ENCODE measurements around the gene PRDM12.
"Not testable (repeated sequence)": the region's sequence is repeated elsewhere in the genome, so short reads cannot be mapped to it uniquely, and the experiment has no call there.

PRDM12 gene

DNA sequence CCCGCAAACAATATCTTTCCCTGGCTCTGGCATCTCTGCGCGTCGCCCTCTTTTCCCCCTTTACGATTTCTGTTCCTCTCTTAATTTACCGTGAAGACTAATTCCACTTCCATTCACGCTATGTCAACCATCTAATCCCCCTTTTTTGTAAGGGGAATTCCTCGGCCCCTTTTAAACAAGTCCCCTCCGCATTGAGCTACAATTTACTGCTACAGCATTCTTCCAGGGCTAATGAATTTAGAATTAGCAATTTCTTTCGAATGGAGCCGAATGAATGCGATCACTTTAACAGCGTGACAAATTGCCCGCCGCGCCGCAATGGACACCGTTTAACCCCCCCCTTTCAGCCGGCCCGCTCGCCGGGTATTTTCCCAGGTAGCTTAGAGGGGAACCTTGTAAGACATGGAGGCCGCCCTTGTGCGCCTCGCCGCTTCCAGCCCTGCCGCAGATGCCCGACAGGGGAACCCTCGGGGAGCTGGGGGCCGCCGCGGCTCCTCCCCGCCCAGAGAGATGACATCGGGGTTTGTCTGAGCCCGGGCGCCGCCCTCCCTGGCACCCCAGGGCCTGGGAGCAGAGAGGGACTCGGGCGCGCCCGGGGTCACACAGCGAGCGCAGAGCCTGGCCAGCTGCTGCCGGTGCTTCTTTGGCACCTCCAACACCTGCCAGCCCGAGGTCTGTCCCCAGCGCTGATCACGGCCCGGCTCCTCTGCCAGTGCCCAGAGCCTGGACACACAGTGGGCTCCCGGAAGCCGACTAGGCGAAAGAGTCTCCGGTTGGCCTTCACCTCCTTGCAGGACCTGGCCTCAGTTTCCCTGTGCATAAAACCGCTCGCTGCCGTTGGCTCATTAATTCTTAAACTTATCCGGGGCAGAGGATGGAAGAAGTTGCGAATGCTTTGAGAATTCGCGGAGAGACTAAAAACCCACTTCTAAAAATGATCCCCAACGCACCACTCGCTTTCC lies 1.3 kb downstream of the PRDM12 start:
- DNase-seq = no peak

DNA sequence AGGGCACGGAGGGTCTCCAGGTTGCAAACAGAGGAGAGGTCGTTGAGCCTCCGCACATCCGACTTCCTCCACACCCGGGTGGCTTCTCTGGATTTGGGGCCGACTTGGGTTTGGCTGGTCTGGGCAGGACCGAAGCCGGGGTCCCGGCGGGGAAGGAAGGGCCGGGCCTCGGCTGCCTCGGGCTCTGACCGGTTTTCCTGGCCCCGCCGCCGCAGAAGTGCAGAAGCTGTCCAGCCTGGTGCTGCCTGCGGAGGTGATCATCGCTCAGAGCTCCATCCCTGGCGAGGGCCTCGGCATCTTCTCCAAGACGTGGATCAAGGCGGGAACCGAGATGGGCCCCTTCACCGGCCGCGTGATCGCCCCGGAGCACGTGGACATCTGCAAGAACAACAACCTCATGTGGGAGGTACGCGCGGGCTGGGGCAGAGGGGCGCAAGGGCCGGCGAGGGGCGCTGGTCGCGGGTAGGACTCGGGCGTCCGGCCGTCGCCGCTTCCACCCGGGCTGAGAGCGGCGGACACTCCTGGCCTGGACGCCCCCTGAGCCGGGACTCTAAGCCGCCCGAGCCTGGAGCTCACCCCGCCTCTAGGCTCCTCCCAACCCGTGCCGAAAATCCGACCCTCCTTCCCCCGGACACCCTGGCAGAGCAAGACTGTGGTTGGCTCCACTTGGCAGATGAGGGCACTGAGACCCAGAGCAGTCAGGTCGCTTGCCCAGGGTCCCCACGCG lies 2.2 kb downstream of the PRDM12 start:
- DNase-seq = no peak

GRCh38 chr9:130667120-130667435 lies 2.7 kb downstream of the PRDM12 start:
- DNase-seq = no peak

DNA sequence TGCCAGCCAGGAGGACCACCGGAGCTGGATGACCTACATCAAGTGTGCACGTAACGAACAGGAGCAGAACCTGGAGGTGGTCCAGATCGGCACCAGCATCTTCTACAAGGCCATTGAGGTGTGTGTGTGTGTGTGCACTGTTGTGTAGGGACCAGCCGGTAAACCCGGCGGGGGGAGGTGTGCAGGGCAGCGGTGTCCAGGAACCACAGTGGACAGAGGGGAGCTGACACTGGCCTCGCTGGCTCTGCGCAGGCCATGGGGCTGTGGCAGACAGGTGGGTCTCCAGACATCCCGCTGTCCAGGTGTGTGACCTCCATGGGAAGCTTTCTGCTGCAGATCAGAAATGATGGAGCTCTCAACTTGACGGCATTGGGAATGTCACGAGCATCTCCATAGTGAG lies 3.8 kb downstream of the PRDM12 start:
- no peak for DNase-seq

DNA sequence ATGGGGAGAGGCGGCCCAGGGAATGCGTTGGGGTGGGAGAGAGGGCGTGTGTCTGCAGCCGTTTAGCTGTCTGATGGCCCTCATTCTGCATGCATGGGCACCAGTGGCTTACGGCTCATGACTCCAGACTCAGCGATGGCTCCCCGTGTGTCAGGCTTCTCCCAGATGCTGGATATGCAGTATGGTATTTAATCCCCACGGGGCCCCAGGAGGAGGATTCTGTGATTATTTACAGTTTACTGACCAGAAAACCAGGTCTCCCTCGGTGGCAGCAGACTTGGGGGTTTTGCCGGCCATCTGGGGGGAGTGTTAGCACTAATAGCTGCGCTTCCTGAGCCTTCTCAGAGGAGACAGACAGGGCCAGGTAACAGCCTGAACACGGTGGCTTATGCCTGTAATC lies 4.3 kb downstream of the PRDM12 start:
- DNase-seq = no peak

GRCh38 chr9:130669965-130670364 lies 5.6 kb downstream of the PRDM12 start:
- DNase-seq = no peak

GRCh38 chr9:130670644-130671043 lies 6.2 kb downstream of the PRDM12 start:
- no peak for DNase-seq

- no peak for DNase-seq
These were observed 8.1 kb downstream of the PRDM12 start for GRCh38 chr9:130672466-130672865.

DNA sequence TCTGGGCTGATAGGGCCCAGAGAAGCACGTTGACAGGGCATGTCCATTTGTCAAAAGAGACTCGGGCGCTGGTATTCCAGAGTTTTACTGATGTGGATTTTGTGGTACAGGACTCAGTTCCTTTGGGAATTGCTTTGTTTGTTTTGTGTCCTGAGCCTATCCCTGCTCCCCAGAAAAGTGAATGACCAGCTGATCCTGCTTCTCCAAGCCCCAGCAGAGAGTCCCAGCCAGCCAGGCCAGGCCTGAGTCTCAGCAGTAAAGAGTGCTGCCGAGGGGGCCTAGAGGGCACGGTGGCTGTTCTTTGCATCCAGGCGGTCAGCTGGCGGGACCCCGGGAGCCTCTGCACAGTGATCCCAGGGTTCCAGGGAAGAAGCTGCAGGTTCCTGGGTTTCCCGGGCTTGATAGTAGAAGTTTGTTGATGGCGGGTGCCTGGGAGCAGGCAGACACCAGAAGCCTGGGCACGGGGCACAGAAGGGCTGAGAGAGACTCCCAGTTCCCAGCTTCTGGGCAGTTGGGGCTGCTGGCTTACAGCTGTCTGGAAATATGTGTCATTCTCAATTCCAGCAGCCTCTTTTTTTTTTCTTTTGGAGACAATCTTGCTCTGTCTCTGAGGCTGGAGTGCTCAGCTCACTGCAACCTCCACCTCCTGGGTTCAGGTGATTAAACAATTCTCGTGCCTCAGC lies 8.7 kb downstream of the PRDM12 start:
- DNase-seq = no peak

GRCh38 chr9:130675396-130675795 lies 11.0 kb downstream of the PRDM12 start:
- no peak for DNase-seq

- no peak for DNase-seq
These were observed 12.9 kb downstream of the PRDM12 start for GRCh38 chr9:130677252-130677651.

DNA sequence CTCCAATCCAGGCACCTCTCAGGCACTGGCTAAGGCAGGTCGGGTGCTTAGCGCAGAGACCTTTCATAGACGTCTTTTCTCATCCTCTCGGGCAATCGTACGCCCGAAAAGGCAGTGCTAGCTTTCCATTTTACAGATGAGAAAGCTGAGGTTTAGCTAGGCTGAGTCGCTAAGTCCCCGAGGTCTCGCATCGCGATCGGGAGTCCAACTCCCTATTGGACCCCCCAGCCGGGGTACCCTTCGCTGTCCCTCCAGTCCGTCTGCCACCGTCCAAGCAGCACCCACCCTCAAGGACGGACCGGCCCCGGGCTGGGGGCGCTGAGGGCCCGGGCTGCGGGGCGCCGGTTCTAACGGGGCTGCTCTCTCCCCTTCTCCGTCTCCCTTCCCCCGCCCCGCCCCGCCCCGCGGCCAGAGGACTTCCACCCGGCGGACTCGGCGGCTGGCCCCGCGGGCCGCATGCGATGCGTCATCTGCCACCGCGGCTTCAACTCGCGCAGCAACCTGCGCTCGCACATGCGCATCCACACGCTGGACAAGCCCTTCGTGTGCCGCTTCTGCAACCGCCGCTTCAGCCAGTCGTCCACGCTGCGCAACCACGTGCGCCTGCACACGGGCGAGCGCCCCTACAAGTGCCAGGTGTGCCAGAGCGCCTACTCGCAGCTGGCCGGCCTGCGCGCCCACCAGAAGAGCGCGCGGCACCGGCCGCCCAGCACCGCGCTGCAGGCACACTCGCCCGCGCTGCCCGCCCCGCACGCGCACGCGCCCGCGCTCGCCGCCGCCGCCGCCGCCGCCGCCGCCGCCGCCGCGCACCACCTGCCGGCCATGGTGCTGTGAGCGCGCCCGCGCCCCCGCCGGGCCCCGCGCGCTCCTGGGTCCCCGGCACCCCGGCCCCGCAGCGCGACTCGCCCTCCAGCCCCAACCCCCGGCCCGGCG lies 16.7 kb downstream of the PRDM12 start:
- DNase-seq = peak; percentile 46 to 62

DNA sequence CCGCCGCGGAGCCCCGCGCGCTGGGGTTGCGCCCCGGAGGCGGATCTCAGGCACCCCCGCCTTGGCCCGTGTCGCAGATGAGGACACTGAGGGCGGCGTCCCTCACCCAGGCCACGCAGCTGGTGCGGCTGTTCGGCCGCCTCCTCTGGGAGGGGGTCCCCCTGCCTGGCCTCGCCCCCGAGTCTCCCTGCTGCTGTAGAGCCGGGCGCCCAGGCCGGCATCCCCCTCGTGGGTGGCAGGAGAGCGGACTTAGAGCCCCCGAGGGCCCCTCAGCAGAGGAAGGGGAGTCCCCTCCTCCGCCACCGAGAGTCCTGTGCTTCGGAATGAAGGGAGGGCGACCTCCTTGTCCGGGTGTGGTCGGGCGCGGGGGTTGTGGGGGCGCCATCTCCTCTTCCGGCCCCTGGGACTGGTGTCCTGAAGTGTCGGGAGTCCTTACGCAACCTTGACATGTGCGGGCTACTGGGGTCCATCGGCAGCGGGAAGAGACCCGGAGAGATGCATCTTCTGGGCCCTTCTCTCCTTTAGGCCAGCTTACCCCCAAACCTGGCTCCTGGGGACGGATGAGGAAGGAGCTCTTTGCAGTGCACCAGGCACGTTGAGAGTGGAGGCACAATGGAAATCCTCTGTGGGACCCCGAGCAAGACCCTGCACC lies 17.5 kb downstream of the PRDM12 start:
- DNase-seq = no peak

GRCh38 chr9:130682421-130683121 lies 18.2 kb downstream of the PRDM12 start:
- DNase-seq = peak; percentile 54 to 56

DNA sequence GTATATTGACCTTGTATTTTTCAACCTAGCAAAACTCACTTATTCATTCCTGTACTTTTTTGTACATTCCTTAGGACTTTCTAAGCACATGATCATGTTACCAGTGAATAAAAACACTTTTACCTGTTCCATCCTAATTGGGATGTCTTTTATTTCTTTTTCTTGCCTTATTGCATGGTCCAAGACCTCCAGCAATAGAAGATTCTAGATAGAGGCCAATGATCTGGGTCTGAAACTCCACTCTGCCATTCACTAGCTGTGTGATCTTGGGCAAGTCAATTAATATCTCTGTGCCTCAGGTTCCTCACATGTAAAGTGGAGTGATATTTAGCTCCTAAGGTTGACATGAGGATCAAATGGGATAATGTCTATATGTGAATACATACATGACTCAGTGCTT lies 20.7 kb downstream of the PRDM12 start:
- no peak for DNase-seq

- DNase-seq = not testable (repeated sequence)
These were observed 21.6 kb downstream of the PRDM12 start for GRCh38 chr9:130685945-130686344.

GRCh38 chr9:130687615-130688014 lies 23.2 kb downstream of the PRDM12 start:
- DNase-seq = no peak

DNA sequence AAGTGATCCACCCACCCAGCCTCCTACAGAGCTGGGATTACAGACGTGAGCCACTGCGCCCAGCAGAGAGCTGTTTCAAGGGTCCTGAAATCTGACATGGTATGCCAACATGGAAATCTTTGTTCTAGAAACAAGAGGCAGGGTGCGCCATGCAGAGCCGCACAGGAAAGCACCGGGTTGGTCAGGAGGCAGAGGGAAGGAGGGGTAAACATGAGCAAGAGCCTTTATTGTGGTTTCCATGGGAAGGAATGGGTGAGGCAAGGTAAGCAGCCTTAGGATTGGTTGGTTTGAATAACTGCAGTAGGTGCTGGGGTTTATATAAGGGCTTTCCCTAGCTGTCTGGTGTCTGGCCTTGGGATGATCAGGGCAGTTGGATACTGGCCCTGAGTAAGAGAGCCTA lies 23.7 kb downstream of the PRDM12 start:
- DNase-seq = no peak

DNA sequence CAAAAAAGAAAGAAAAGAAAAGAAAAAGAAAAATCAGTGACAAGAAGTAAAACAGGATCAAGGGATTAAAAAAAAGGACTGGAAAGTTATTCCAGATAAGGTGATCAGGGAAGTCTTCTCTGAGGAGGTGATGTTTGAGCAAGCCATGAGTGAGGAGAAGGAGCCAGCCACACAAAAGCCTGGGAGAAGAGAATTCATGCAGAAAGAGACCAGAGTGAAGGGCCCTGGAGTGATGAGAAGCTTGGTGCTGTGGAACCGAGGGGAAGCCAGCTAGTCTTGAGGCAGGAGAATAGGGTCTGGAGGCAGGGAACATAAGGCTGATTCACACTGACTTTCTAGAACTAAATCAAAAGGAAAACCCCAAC lies 25.2 kb downstream of the PRDM12 start:
- DNase-seq = no peak

GRCh38 chr9:130689937-130690700 lies 25.7 kb downstream of the PRDM12 start:
- no peak for DNase-seq

DNA sequence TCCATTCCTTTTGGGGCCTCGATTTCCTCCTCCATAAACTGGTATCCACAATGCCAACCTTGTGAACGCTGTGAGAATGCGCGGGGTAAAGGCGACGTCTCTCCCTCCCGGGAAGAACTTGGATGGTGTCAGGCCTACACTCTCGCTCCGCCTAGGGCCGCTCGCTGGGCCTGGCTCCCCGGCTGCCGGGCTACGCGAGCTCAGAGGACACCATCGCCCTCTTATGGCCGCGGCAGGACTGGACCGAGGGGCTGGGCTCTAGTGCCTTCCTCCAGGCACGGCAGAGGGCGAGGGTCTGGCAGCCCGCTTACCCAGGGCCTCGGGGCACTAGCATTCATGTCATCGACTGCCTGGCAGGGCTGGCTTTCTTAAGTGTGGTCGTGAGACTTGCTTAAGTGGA lies 27.9 kb downstream of the PRDM12 start:
- DNase-seq = no peak
